Measurements from ENCODE around the gene PCDHGA6.

GRCh38 chr5:141420855-141421488 is 47.3 kb downstream of the PCDHGA6 start, which contains the start of gene PCDHGA11:
- TF ChIP-seq CTCF (IDR thresholded peaks at IDR 0.05; ENCODE audit: low read length) (peak; percentile 76), EZH2 (optimal IDR thresholded peaks at IDR 0.05; ENCODE audit: low read depth, low read length) (no peak), EZH2phosphoT487 (IDR thresholded peaks at IDR 0.05; ENCODE audit: low read length) (no peak)
